Mesothelial cell of epicardium (in vitro differentiated cells): ENCODE results near the gene PRKN. TPM values are rescaled to one million over a fixed set of nuclear protein-coding genes. Genes with fewer than 3 reads are reported as not detected.

Experiments
- DNase-seq, 2 experiments: peaks; one replicate each; pipeline ENCODE4 v3.0.0; 2021; ENCODE audit warnings: low spot score in 2 of 2; ENCODE audit not compliant: unreplicated experiment in 2 of 2
- H3K27ac Mint-ChIP-seq: 2 replicates; pipeline ENCODE4 v1.8.0; 2021; ENCODE audit warnings: mixed read lengths
- H3K27me3 Mint-ChIP-seq: 2 replicates; pipeline ENCODE4 v1.8.0; 2021; ENCODE audit warnings: low read depth, mixed read lengths
- H3K36me3 Mint-ChIP-seq: 2 replicates; pipeline ENCODE4 v1.8.0; 2021; ENCODE audit warnings: mixed read lengths
- H3K4me1 Mint-ChIP-seq: 2 replicates; pipeline ENCODE4 v1.8.0; 2021; ENCODE audit warnings: mixed read lengths
- H3K4me3 Mint-ChIP-seq: 2 replicates; pipeline ENCODE4 v1.8.0; 2021; ENCODE audit warnings: mild to moderate bottlenecking, moderate library complexity, mixed read lengths
- H3K9me3 Mint-ChIP-seq: 2 replicates; pipeline ENCODE4 v1.8.0; 2021; ENCODE audit warnings: mixed read lengths
- total RNA-seq: library from RNA; stranded (reverse); gene quantifications from 3 replicates; pipeline ENCODE4 v1.2.1, GENCODE V29; 2021
- TF ChIP-seq, protein P1 (sequence below): fragments of 200-600 bp; sonication (generic); IDR thresholded peaks from one replicate; pipeline ENCODE4 v1.5.0; 2021; ENCODE audit warnings: antibody characterized with exemption; ENCODE audit not compliant: unreplicated experiment

Gene PRKN
- total RNA-seq, 1 donor from 2014 or later, result 7.6 TPM

DNA sequence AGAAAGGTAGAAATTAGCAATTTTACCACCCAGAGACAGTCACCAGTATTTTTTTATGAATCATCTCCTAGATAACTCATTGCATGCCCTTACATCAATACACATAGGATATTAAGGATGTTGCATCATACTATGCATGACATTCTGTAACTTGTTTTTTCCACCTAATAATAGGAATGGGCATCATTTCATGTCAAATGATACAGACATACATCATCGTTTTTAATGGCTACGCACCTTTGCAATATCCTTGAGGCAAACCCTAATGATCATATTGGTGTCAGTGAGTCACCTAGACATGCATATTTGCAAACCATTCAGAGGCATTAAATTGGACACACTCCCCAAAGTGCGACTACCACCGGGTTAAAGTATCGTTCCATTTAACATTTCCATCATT lies 1144.0 kb downstream of the PRKN start:
- TF ChIP-seq, protein P1, sequence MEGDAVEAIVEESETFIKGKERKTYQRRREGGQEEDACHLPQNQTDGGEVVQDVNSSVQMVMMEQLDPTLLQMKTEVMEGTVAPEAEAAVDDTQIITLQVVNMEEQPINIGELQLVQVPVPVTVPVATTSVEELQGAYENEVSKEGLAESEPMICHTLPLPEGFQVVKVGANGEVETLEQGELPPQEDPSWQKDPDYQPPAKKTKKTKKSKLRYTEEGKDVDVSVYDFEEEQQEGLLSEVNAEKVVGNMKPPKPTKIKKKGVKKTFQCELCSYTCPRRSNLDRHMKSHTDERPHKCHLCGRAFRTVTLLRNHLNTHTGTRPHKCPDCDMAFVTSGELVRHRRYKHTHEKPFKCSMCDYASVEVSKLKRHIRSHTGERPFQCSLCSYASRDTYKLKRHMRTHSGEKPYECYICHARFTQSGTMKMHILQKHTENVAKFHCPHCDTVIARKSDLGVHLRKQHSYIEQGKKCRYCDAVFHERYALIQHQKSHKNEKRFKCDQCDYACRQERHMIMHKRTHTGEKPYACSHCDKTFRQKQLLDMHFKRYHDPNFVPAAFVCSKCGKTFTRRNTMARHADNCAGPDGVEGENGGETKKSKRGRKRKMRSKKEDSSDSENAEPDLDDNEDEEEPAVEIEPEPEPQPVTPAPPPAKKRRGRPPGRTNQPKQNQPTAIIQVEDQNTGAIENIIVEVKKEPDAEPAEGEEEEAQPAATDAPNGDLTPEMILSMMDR, result no peak
- H3K27ac Mint-ChIP-seq, result no peak overlapping the region
- H3K4me3 Mint-ChIP-seq, result no peak overlapping the region
- no peak for DNase-seq
- no peaks in the 10 kb centered on the region for H3K4me1 Mint-ChIP-seq
- H3K27me3 Mint-ChIP-seq, result peaks cover 28% of the 10 kb centered on the region
- no peaks in the 10 kb centered on the region for H3K9me3 Mint-ChIP-seq
- no peaks in the 10 kb centered on the region for H3K36me3 Mint-ChIP-seq

DNA sequence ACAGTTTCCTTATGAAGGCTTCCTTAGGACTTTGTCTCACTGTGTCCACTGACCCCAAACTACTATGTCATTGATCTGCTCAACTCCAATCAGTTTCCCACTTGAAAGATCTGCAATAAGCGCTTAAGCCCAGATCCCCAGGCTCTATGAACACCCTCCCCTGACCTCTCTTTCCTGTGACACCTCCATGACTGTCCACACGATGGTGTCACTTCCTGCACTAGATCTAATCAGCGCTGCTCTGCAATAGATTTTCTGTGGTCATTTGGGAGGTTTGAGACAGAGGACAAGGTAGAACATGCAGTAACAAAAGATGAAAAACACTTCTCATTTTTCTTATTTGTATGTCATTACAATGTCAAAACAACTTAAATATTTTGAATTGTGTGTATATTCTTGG lies 1149.1 kb downstream of the PRKN start:
- TF ChIP-seq, protein P1, result no peak
- Mint-ChIP-seq H3K36me3 (no peaks in the 10 kb centered on the region), H3K27me3 (no peaks in the 10 kb centered on the region), H3K4me3 (no peak overlapping the region), H3K9me3 (no peaks in the 10 kb centered on the region), H3K4me1 (no peaks in the 10 kb centered on the region), H3K27ac (no peak overlapping the region)
- DNase-seq, result no peak

DNA sequence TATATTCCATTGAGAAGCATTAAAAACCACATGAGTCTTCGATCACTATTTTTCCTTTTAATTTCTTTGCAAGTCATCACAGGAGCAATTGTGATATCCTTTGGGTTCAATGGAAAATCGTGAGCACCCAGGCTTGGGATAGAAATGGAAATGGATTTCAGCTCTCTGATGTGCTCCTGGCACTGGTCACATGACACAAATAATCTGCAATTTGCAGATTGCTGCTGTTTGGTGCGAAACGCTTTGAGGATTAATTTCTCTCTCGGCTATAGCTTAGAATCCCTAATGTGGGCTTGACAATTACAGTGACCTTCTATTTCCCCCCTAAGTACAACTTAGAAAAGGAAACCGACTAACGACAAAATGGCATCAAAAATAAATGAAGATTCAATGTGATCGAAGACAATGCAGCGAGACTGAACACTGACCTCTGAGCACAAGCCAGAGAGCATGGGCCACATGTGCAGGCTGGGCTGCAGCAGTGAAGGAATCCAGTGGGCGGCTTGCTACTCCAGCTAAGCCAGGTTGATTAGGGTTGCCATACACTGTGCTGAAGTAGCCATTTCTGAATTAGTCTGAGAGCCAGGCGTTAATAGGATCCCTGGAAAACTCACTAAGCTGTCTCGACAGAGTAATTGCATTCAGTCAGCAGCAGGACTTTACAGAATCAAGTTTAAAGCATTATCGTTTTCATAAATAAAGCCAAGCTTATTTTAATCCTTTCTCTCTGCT lies 1151.9 kb downstream of the PRKN start:
- no peaks in the 10 kb centered on the region for H3K27me3 Mint-ChIP-seq
- peaks cover 4% of the 10 kb centered on the region for H3K9me3 Mint-ChIP-seq
- no peaks in the 10 kb centered on the region for H3K36me3 Mint-ChIP-seq
- H3K4me3 Mint-ChIP-seq, result no peak overlapping the region
- H3K4me1 Mint-ChIP-seq, result no peaks in the 10 kb centered on the region
- TF ChIP-seq, protein P1, result no peak
- no peak overlapping the region for H3K27ac Mint-ChIP-seq
- DNase-seq, result no peak

DNA sequence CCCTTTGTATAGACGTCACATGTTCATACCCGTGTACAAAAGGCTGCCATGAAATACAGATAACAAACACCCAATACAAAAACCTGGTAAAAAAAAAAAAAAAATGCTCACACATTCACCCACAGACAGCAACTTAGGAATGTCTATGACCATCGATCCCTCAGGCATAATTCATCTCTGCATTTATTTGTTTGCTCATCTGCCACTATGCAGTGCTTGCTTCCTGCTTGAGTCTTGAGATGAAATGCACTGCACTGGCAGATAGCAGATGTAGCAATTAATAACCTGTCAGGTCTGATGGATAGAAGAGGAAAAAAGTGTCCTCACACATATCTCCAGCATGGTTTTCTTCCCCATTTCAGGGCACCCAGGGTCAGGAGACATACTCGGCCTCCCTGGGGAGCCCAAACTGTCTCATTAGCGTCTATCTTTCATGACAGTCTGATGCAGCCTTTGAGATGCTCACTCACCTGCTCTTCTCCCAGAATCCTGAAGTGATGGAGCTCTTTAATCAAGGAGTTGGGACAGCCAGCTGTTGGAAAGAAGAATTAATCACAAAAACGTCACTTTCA lies 1158.6 kb downstream of the PRKN start:
- no peak for DNase-seq
- no peaks in the 10 kb centered on the region for H3K36me3 Mint-ChIP-seq
- no peak overlapping the region for H3K4me3 Mint-ChIP-seq
- TF ChIP-seq, protein P1, result no peak
- H3K27ac Mint-ChIP-seq, result no peak overlapping the region
- H3K27me3 Mint-ChIP-seq, result no peaks in the 10 kb centered on the region
- H3K4me1 Mint-ChIP-seq, result no peaks in the 10 kb centered on the region
- peaks cover 8% of the 10 kb centered on the region for H3K9me3 Mint-ChIP-seq

DNA sequence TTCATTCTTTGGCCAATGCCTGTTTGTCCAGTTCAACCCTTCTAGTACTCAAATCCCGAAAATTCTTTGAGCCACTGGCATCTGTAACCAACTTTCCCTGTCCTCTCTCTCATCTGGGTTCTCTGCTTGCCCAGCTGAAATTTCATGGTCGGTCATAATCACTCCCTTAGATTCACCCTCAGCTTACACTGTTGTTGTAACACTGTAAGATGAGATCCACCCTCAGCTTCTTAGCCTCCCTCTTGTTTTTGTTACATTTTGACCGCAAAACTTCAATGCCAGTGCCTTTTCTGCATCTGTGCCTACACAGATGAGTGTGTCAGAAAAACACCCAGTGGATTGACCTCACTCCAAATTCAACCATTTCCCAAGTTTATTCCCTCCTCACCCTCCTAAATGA lies 1162.6 kb downstream of the PRKN start:
- H3K9me3 Mint-ChIP-seq, result peaks cover 5% of the 10 kb centered on the region
- DNase-seq, result no peak
- H3K27me3 Mint-ChIP-seq, result no peaks in the 10 kb centered on the region
- H3K4me3 Mint-ChIP-seq, result no peak overlapping the region
- H3K4me1 Mint-ChIP-seq, result no peaks in the 10 kb centered on the region
- no peak overlapping the region for H3K27ac Mint-ChIP-seq
- TF ChIP-seq, protein P1, result no peak
- H3K36me3 Mint-ChIP-seq, result no peaks in the 10 kb centered on the region
